Inflammatory macrophage treated with lipopolysaccharide for 1 hour (primary cell): ENCODE measurements around the gene CCL11.

Experiments used
- DNase-seq, 2 donors: peaks; one replicate each; pipeline ENCODE4 v3.0.0-alpha.2; 2020 to 2022

Gene CCL11

DNA sequence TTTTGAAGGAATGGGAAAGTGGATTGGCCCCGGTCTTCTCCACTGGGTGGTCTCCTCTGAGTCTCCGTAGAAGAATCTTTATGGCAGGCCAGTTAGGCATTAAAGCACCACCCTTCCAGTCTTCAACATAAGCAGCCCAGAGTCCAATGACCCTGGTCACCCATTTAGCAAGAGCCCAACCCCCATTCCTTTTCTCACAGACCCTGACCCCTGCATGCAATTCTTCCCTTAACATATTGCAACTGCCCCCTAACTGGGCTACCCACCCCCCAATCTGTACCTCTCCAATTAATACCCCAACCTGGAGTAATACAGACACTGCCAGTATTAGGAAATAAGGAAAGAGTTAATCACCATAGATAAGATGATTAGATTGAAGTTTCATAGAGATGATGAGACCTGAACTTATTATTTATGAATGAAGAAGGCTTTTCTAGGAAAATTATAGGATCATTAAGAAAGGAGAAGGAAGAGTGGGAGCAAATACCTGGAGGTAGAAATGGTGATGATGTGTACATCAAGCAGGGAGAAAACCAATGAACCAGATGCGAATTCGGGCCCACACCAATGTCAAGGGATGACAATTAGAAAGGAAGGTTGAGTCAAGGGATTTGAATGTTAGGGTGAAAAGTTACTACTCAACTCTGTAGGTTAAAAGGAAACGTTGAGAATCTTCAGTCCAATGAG lies 28.1 kb upstream of the CCL11 start:
- no peak for DNase-seq

DNA sequence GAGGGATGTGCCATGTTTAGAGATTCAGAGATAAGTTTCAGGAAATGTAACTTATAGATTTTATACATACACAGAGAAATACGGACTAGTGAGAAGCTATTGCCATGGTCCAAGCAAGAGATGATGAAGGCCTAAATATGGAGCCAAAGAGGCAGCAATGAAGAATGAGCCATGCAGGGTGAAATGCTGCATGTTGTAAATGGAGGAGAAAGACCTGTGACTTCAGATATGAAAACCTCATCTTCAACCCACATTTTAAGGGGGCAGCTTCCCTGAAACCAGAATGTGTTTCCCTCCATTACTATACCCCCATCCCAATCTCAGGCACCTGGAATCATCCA lies 27.6 kb upstream of the CCL11 start:
- no peak for DNase-seq

DNA sequence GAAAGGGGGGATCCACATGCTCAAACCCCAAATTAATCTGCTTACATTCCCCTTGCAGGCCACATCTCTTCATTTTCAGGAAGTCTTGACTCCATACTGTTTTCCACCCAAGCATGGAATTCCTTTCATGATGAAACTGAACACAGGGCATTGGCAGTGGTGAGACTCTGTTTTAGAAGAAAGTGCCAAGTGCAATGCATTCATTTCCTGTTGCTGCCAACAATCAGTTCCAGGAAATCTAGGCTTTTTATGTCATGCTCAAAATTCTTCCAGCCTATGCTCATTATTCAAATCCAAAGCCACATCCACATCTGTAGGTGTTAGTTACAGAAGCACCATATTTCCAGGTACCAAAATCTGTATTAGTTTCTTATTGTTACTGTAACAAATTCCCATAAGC lies 26.4 kb upstream of the CCL11 start:
- peak; percentile 24 to 41 for DNase-seq

DNA sequence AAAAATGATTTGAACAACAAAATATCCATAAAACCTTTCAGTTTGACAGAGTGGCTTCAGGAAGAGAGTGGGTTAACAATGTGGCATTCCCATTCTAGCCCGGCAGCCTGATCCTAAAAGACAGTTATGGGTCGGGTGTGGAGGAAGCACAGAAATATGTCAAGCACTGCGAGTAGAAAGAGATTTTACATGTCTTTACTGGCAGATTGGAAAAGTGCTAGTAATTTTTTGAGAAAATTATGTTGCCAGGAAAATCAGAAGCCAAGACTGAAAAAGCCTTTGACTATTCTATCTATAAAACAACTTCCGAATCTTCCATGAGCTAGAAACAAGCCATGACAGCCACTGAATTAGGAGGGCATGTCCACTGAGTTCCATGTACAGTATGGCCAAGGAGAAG lies 24.7 kb upstream of the CCL11 start:
- no peak for DNase-seq

DNA sequence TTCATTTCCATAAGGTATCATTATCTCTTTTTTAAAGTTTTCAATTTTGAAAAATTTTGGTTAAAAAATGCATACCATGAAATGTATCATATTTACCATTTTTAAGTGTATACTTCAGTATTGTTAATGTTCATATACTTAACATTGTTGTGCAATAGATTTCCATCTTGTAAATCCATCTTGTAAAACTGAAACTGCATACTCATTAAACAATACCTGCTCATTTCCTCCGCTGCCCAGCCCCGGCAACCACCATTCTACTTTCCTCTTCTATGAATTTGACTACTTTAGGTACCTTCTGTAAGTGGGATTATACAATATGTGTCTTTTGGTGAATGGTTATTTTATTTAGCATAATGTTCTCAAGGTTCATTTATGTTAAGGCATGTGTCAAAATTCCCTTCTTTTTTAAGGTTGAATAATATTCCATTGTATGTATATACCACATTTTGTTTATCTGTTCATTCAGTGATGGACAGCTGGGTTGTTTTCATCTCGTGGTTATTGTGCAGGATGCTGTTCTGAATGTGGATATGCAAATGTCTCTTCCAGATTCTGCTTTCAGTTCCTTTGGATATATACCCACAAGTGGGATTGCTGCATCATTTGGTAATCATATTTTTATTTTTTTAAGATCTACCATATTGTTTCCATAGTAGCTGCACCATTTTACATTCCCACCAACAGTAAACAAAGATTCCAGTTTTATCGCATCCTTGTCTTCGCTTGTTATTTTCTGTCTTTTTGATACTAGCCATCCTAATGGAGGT lies 23.8 kb upstream of the CCL11 start:
- DNase-seq: peak in 1 of 2 donors; percentile 46

DNA sequence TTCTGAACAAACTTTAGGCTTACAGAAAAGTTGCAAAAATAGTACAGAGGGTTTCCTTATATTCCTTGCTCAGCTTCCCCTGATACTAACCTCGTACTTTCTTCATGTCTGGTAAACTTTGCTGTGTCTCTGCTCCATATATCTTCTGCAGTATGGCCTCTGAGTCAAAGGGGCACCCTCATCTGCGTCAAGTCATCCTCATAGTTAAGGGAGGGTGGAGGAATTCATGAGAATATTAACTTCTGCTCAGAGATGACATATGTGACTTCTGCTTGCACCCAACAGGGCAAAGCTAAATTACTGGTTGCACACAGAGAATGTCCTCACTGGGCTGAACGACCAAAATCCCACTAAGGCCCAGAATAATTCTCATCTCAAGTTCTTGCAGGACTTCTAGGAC lies 19.8 kb upstream of the CCL11 start:
- DNase-seq: peak; percentile 55 to 67

DNA sequence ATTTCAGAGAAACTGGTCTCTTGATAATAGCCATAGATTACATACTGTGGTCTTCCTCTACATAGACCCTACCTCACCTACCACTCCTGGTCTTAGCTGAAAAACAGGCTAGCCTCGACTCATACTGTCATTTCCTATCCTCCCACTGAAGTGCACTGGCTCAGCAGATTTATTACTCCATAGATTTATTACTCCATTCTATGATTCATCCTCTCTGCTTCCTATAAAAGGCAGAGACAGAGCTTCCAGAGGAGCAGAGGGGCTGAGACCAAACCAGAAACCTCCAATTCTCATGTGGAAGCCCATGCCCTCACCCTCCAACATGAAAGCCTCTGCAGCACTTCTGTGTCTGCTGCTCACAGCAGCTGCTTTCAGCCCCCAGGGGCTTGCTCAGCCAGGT lies 15.6 kb upstream of the CCL11 start, which contains the start of gene CCL7:
Gene CCL7 (plus strand): TSS at position 253 of the 400 bp plus-strand sequence. CDS start 70 bp downstream, at position 323.
- DNase-seq: peak; percentile 79 to 81

DNA sequence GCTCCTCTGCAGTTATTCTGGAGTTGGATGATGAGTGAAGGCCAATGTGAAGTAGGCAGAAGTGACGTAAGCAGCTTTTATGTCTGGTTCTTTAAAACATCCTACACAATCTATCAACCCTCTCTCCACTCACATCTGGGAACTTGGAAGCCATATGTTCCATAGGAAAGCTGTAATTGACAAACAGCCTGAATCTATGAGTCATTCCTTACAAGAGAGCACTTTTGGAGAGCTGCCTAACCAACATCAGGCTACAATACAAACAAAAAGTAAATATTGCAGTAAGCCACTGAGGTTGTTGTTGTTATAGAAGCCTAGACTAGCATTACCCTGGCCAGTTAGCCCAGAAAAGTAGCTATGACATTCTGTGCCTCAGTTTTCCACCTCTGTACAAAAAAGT lies 9.7 kb upstream of the CCL11 start:
- peak in 1 of 2 donors; percentile 60 for DNase-seq

DNA sequence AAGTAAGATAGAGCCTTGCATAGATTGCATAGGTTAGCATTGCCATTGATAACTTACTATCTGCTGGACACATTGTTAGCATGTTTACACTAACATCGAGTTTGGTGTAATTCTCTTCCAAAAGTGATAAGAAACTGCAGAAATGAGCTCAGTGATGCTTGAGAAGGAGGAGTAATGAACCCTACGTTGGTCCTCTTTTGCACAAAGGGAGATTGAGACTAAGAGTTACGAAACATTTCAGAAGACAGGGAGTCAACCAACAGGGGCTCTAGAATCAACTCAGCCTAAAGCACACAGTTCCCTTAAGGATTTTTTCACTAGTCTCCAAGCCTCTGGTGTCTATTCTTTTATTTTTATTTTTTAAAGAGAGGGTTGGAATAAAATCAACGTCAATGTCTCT lies 8.7 kb upstream of the CCL11 start:
- DNase-seq: no peak

DNA sequence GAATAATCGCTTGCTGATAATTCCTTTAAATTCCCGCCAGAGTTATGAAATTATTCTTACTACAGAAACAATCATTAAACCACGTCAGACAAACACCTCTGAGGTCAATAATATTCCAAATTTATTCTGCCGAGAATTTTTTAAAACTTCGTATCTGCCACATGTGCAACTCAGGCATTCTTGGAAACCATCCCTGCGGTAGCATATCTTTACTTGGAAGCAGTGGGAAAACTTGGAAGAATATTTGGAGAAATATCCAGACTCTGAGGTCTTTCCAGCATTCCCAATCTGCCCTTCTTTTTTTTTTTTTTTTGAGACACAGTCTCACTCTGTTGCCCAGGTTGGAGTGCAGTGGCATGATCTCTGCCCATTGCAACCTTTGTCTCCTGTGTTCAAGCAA lies 2.0 kb upstream of the CCL11 start:
- DNase-seq: no peak

DNA sequence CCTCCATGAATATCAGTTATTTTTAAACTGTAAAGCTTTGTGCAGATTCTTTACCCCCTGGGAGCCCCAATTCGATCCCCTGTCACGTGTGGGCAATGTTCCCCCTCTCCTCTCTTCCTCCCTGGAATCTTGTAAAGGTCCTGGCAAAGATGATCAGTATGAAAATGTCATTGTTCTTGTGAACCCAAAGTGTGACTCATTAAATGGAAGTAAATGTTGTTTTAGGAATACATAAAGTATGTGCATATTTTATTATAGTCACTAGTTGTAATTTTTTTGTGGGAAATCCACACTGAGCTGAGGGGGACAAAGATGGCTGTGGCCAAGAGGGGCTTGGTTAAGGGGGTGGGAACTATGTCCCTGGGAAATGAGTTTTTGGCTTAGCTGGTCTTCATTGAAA lies 2.3 kb downstream of the CCL11 start:
- no peak for DNase-seq

DNA sequence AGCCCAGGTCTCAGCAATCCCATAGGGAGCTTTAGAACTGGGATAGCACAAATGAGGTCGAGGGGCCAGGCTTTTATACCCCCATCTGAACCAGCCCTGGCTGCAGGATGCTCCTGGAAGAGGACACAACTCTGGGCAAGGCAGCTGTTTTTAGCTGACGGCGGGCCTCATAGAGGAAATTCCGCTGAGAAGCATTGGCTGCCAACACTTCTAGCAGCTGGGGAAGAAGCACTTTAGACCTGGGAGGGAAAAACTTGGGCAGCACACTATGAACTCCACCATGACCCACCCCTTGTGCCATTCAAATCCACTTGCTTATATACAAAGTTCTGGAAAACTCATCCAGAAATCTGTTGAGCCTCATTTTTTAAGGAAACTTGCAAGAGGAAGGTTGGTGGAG lies 5.0 kb downstream of the CCL11 start:
- no peak for DNase-seq

DNA sequence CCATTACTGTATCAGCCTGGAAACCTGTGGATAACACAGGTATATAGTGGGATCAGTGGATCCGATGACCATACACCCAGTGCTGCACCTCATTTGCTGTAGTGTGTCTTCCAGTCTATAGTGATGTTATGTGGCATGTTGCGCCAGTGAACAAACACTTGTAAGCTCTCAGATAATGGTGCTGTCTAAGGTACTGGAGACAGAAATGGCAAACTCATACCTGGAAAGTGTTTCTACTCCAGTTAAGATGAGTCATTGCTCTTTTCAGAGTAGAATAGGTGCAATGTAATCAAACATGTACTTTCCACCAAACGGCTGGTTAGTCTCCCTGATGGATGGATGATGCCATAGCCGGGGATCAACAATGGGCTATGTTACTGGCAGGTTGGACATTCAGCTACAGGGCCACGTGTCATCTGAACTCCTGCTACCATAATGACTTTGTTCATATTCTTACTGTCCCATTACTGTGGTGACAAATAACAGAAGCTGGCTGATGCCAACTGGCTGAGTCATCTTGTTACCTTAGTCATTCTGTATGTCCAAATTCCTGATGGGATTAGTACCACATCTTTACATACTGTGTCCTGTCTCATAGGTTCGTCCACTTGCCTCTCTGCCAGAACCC lies 6.3 kb downstream of the CCL11 start:
- no peak for DNase-seq

DNA sequence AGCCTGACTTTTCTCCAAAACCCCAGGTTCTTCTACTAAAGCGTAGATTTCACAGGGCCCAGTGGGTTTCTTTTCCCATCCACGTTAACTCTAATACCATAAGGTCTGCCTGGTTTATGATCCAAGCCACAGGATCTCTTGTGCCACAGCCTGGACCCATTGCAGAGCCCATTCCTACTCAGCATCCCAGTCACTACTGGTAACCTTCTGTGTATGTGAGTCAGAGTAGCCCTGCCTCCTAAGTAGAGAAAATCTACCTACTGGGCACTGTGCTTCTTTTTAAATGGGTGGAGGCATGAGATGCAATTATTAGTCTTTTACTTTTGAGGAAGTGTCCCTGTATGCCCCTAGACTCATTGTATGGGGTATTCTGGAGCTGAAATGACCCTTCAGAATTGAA lies 13.5 kb downstream of the CCL11 start:
- DNase-seq: no peak

DNA sequence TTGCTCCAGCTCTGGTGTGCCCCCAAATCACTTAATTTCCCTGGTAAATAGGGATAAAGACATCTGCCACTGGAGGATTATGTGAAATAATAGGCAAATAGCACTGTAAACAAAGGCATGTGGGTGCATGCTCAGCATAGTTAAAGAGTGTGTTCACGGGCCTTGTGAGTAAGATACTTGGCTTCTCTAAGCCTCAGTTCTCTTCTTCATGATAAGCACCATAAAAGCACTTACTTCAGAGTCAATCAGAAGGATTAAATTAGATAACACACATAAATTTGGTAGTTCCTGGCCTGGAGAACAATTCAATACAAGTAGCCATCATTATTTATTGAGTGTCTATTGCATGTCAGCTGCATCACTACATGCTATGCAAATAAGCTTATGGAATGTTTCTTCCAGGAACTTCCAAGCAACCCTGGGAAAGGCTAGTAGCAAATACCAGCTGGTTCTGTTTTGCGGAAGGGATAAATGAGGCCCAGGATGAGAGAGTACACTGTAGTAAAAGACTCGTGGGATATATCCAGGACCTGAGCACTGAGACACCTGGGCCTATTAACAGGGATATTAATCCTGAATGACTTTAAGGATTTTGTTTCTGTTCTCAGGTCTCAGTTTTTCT lies 14.5 kb downstream of the CCL11 start:
- DNase-seq: no peak

DNA sequence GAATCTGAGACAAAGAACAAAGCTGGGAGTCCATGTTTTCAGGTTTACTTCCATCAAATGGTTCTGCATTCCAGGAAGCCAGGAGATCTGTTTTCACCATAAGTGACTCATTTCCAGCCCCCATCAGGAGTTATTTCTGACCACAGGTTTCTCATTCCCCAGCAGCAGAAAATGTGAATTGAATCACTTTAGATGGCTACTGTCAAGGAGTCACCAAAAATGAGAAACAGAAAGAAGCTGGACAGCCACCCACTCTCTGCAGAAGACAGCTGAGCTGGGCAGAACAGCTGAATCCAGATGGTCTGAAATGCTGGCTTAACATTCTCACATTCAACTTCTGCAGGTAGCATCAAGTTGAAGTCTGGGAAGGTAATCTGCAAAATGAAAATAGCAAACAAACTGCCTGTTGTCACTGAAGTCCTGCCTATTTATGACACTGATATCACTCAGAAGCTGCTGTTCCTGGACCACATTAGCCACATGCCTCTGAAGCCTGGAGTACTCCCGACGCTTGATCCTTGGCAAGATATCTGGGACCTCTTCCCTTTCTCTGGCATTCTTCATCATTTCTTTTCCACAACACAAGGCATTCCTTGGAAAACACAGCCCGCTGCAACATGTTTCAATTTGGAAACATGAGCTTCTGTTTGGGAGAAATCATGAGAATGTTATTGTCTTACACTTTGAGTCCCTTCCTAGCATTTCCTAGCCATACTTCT lies 15.3 kb downstream of the CCL11 start:
- peak; percentile 38 to 57 for DNase-seq

DNA sequence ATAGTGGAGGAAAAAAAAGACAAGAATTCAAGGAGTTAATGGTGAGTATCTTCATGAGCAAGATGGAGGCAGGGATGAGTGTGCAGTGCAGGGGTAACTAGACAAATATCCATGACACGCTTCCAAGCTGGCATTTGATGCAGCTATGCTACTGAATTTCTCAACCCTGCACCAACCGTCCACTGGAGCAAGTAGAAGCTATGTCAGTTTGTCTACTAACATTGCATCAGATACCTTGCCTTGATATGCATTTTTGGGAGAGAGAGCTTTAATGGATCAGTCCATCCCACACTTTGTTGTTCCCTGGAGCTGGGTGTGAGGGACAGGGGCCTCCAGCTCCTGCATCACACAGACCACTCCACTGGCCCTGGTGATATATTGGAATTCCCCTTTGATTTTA lies 16.4 kb downstream of the CCL11 start:
- DNase-seq: no peak

DNA sequence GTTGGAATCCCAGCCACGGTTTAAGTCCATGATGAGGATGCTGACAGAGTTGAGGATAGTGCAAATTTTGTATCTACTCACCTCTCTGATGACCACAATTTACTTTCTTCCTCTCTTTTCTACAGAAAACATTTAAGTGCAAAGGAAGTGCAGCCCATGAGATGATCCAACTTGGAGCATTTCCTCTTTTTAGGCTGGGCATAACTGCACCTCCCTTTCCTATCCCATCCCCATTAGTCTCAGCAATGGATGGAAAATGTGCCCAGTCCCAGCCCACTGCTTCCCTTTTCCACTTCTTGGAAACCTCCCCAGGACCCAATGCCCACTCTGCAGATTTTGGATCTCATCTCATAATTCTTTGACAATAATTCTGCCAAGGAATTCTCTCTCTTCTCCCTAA lies 17.1 kb downstream of the CCL11 start:
- peak in 1 of 2 donors; percentile 27 for DNase-seq

DNA sequence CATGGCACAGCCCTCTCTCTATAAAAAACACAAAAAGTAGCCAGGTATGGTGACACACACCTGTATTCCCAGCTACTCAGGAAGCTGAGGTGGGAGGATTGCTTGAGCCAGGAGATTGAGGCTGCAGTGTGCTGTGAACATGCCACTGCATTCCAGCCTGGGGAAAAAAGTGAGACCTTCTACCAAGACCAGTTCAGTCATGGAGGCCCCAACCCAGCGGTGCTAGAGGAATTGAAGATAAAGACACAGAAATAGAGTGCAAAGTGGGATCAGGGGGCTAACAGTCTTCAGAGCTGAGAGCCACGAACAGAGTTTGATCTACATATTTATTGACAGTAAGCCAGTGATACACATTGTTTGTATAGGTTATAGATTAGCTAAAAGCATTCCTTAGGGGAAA lies 18.1 kb downstream of the CCL11 start:
- DNase-seq: no peak

DNA sequence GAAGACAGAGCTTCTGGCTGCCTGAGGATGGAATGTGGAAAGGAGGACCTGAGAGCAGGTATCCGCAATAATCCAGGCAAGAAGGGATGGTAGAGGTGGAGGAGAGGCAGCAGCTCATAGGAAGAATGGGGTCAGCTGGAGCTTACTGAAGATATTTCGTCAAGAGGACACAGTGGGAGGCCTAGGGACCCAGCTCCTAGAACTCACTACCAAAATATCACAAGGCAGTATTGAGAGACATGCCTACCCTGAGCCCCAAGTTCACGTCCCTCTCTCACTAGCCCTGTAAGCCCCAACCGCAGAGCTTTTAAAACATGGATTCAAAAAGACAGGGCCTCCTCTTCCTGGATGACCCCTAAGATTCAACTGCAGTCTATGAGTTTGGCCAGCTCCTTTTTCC lies 19.5 kb downstream of the CCL11 start:
- DNase-seq: no peak

DNA sequence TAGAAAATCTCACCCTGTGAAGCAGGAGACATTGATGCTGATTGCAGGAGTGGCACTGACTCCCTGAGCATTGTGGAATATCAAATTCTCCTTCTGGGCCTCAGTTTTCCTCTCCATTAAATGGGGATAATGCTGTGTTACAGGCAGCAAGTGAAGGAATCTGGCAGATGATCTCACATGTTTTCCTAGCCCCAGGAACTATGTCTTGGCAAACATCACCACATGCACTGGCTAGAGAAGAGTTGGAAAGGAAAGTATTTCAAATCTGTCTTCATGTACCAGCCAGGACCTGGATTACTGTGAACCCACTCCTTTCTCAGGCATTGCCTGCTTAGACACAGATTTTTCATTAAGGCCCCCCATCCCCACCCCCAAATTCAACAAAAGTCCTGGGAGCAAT lies 20.1 kb downstream of the CCL11 start:
- no peak for DNase-seq

DNA sequence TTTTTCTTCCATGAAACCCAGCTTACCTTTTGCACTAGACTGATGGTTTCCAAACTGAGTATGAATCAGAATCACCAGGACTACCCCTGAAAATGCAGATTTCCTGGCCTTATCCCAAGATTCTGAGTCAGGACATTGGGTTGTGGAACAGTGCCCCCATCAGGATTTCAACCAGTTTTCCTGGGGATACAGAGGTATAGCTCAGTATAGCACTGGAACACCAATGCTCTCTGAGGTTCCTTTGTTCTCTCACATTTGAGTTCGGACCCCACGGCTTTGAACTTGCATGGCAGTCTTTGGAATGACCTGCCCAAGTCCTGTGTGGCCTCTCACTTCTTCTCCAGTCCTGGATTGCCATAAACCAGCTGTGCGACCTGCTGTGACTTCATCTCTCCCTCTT lies 20.9 kb downstream of the CCL11 start:
- peak; percentile 48 to 63 for DNase-seq

DNA sequence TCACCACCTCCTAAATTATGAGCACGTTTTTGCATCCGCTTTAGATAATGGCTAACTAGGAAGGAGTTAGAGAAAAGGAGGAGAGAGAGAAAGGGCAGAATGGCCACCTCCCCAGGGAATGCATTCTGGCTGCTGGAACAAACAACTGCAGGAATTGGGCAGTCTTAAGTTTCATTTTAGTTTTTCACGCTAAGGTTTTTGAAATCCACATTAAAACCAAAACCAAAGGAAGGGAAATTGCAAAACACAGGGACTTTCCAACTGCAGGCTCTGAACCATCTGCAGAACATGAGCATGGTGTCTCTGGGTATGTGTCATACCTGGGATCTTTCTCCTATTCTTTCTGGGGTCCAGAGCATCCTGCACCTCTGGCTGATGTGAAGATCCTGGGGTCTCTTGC lies 21.6 kb downstream of the CCL11 start:
- DNase-seq: peak; percentile 87 to 94
